HepG2 (cell line): ENCODE results near the gene NXT1. TPM values are rescaled to one million over a fixed set of nuclear protein-coding genes. Genes with fewer than 3 reads are reported as not detected.

Experiments
- AKAP8 ChIP-seq: sonication (generic); formaldehyde crosslinking; IDR thresholded peaks from 2 replicates; pipeline ENCODE4 v1.5.1; 2020; ENCODE audit warnings: mild to moderate bottlenecking, missing genetic modification reagents
- CREB1 ChIP-seq, 2 experiments: fragments of 450-650 bp in 1 of 2; IDR thresholded peaks; 2 replicates each; pipeline ENCODE4 v1.6.1; 2016 to 2017; ENCODE audit warnings: control low read depth in 1 of 2, mild to moderate bottlenecking in 1 of 2, missing compliant biosample characterization in 1 of 2, missing genetic modification characterization in 1 of 2
- HDAC1 ChIP-seq: sonication (generic); formaldehyde crosslinking; IDR thresholded peaks from 2 replicates; pipeline ENCODE4 v1.5.1; 2020; ENCODE audit warnings: mild to moderate bottlenecking, missing genetic modification reagents
- MAFG ChIP-seq: sonication (generic); formaldehyde crosslinking; IDR thresholded peaks from 2 replicates; pipeline ENCODE4 v1.5.1; 2020; ENCODE audit warnings: mild to moderate bottlenecking, missing genetic modification reagents
- NFIB ChIP-seq: sonication (generic); formaldehyde crosslinking; IDR thresholded peaks from 2 replicates; pipeline ENCODE4 v1.9.0; 2021; ENCODE audit warnings: missing genetic modification reagents, mild to moderate bottlenecking, borderline replicate concordance
- NR3C1 ChIP-seq: sonication (generic); formaldehyde crosslinking; IDR thresholded peaks from 2 replicates; pipeline ENCODE4 v1.4.0; 2020; ENCODE audit warnings: missing genetic modification reagents
- SP1 ChIP-seq, 2 experiments: fragments of 450-650 bp in 1 of 2; sonication (generic) in 1 of 2; formaldehyde crosslinking in 1 of 2; IDR thresholded peaks; 2 replicates each; pipeline versions ENCODE4 v1.4.0 to v1.6.1; 2016 to 2020; ENCODE audit warnings: missing genetic modification reagents in 1 of 2
- ZNF331 ChIP-seq: sonication (generic); formaldehyde crosslinking; IDR thresholded peaks from 2 replicates; pipeline ENCODE4 v1.4.0; 2020; ENCODE audit warnings: missing genetic modification reagents
- ZNF34 ChIP-seq: sonication (generic); formaldehyde crosslinking; IDR thresholded peaks from 2 replicates; pipeline ENCODE4 v1.4.0; 2020; ENCODE audit warnings: mild to moderate bottlenecking, missing genetic modification reagents, borderline replicate concordance
- ZNF430 ChIP-seq: sonication (generic); formaldehyde crosslinking; IDR thresholded peaks from 2 replicates; pipeline ENCODE4 v1.9.0; 2021; ENCODE audit warnings: mild to moderate bottlenecking, missing genetic modification reagents
- ZSCAN20 ChIP-seq: sonication (generic); formaldehyde crosslinking; IDR thresholded peaks from 2 replicates; pipeline ENCODE4 v1.4.0; 2020; ENCODE audit warnings: missing genetic modification reagents, mild to moderate bottlenecking, borderline replicate concordance
- ZSCAN22 ChIP-seq: sonication (generic); formaldehyde crosslinking; IDR thresholded peaks from 2 replicates; pipeline ENCODE4 v1.4.0; 2020; ENCODE audit warnings: mild to moderate bottlenecking, missing genetic modification reagents
- polyA plus RNA-seq, 8 experiments: library from polyadenylated mRNA; depleted of rRNA in 3 of 8; stranded (reverse) in 7 of 8; unstranded in 1 of 8; fragments of >200 nt; fragmentation: Illumina TruSeq in 4 of 8; extraction: Trizol in 4 of 8; gene quantifications; 2 replicates each; pipeline versions ENCODE4 v1.2.1 to v1.2.3, GENCODE V29; 2011 to 2016; ENCODE audit warnings: low read depth in 4 of 8, missing spikeins in 1 of 8, mixed read lengths in 1 of 8; ENCODE audit not compliant: insufficient read depth in 1 of 8
- total RNA-seq, 5 experiments: library from RNA; depleted of rRNA; stranded (reverse); fragments of >200 nt; fragmentation: Illumina TruSeq; extraction: Trizol; gene quantifications; 2 replicates each; pipeline ENCODE4 v1.2.3, GENCODE V29; 2016; ENCODE audit warnings: low read depth in 1 of 5
- TF ChIP-seq, protein P1 (sequence below): sonication (generic); formaldehyde crosslinking; IDR thresholded peaks from 2 replicates; pipeline ENCODE4 v1.4.0; 2020; ENCODE audit warnings: missing genetic modification reagents
- TF ChIP-seq, protein P2 (sequence below): sonication (generic); formaldehyde crosslinking; IDR thresholded peaks from 2 replicates; pipeline ENCODE4 v1.5.1; 2020; ENCODE audit warnings: mild to moderate bottlenecking, missing genetic modification reagents, moderate library complexity
- TF ChIP-seq, protein P3 (sequence below): sonication (generic); formaldehyde crosslinking; IDR thresholded peaks from 2 replicates; pipeline ENCODE4 v1.4.0; 2020; ENCODE audit warnings: missing genetic modification reagents, low read depth, mild to moderate bottlenecking, borderline replicate concordance
- TF ChIP-seq, protein P4 (sequence below): sonication (generic); formaldehyde crosslinking; IDR thresholded peaks from 2 replicates; pipeline ENCODE4 v1.8.1; 2023; ENCODE audit warnings: mild to moderate bottlenecking, missing genetic modification reagents
- TF ChIP-seq, protein P5 (sequence below): sonication (generic); formaldehyde crosslinking; IDR thresholded peaks from 2 replicates; pipeline ENCODE4 v1.4.0; 2020; ENCODE audit warnings: missing genetic modification reagents

Gene NXT1
- total and polyA plus RNA-seq, 2 of the 13 experiments (the other 11 are each of a cell fraction or from before 2014, with no cell fraction given), result 35.6 to 65.9 TPM

DNA sequence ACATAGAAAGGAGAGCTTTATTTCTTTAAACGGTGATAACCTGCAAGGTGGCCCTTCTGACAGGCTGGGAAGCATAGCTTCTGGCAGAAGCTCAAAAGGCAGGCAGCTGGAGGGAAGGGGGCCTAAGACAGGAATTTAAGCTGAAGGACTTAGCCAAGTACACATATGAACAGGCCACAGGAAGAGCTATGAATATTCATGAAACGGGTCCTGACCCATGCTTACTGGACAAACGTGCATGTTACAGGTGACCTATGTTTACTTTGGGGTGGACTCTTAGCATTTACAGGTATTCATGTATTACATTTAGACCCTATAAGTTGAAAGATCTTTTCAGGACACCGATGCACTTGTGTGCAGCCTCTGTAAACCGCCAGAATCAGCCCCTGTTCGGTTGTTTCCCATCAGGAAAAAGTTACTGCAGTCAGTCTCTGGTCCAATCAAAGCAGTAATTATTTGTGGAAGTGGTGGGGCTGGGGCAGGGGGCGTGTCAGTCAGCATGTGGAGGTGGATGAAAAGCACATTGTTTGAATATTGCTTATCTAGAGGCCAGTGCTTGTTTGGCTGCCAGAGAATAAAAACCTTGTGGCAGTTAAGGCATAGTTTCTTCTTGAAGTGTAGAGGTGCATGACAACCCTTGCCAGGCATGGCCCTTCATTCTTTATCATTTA is 8.5 kb downstream of the NXT1 start (continued):
- TF ChIP-seq, protein P1, sequence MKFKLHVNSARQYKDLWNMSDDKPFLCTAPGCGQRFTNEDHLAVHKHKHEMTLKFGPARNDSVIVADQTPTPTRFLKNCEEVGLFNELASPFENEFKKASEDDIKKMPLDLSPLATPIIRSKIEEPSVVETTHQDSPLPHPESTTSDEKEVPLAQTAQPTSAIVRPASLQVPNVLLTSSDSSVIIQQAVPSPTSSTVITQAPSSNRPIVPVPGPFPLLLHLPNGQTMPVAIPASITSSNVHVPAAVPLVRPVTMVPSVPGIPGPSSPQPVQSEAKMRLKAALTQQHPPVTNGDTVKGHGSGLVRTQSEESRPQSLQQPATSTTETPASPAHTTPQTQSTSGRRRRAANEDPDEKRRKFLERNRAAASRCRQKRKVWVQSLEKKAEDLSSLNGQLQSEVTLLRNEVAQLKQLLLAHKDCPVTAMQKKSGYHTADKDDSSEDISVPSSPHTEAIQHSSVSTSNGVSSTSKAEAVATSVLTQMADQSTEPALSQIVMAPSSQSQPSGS (CRISPR knock-in tag), result no peak
- TF ChIP-seq, protein P2, sequence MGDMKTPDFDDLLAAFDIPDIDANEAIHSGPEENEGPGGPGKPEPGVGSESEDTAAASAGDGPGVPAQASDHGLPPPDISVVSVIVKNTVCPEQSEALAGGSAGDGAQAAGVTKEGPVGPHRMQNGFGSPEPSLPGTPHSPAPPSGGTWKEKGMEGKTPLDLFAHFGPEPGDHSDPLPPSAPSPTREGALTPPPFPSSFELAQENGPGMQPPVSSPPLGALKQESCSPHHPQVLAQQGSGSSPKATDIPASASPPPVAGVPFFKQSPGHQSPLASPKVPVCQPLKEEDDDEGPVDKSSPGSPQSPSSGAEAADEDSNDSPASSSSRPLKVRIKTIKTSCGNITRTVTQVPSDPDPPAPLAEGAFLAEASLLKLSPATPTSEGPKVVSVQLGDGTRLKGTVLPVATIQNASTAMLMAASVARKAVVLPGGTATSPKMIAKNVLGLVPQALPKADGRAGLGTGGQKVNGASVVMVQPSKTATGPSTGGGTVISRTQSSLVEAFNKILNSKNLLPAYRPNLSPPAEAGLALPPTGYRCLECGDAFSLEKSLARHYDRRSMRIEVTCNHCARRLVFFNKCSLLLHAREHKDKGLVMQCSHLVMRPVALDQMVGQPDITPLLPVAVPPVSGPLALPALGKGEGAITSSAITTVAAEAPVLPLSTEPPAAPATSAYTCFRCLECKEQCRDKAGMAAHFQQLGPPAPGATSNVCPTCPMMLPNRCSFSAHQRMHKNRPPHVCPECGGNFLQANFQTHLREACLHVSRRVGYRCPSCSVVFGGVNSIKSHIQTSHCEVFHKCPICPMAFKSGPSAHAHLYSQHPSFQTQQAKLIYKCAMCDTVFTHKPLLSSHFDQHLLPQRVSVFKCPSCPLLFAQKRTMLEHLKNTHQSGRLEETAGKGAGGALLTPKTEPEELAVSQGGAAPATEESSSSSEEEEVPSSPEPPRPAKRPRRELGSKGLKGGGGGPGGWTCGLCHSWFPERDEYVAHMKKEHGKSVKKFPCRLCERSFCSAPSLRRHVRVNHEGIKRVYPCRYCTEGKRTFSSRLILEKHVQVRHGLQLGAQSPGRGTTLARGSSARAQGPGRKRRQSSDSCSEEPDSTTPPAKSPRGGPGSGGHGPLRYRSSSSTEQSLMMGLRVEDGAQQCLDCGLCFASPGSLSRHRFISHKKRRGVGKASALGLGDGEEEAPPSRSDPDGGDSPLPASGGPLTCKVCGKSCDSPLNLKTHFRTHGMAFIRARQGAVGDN (CRISPR knock-in tag), result no peak
- TF ChIP-seq ZSCAN22 (CRISPR knock-in tag) (no peak), AKAP8 (CRISPR knock-in tag) (no peak), MAFG (CRISPR knock-in tag) (no peak), ZSCAN20 (CRISPR knock-in tag) (no peak), NR3C1 (CRISPR knock-in tag) (no peak), HDAC1 (0 out of 2 replicates have a peak, but pooled peaks have one; percentile 25), SP1 (IDR thresholded peaks at IDR 0.05) (no peak), SP1 (CRISPR knock-in tag; IDR thresholded peaks at IDR 0.05) (0 out of 2 replicates have a peak, but pooled peaks have one; percentile 11), CREB1 (IDR thresholded peaks at IDR 0.05) (no peak), CREB1 (CRISPR knock-in tag; IDR thresholded peaks at IDR 0.05) (no peak), ZNF430 (CRISPR knock-in tag) (peak; percentile 63; the same call in 1 of the 2 replicates), ZNF34 (CRISPR knock-in tag) (no peak), ZNF331 (CRISPR knock-in tag) (0 out of 2 replicates have a peak, but pooled peaks have one; percentile 4), NFIB (CRISPR knock-in tag) (no peak)
- TF ChIP-seq, protein P3, sequence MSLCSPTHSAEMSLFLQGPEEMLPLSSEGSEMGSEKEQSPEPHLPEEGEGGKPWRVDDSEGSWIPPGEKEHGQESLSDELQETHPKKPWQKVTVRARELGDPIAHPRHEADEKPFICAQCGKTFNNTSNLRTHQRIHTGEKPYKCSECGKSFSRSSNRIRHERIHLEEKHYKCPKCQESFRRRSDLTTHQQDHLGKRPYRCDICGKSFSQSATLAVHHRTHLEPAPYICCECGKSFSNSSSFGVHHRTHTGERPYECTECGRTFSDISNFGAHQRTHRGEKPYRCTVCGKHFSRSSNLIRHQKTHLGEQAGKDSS (CRISPR knock-in tag), result 0 out of 2 replicates have a peak, but pooled peaks have one; percentile 9
- TF ChIP-seq, protein P4, sequence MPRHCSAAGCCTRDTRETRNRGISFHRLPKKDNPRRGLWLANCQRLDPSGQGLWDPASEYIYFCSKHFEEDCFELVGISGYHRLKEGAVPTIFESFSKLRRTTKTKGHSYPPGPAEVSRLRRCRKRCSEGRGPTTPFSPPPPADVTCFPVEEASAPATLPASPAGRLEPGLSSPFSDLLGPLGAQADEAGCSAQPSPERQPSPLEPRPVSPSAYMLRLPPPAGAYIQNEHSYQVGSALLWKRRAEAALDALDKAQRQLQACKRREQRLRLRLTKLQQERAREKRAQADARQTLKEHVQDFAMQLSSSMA (CRISPR knock-in tag), result 0 out of 2 replicates have a peak, but pooled peaks have one; percentile 61
- TF ChIP-seq, protein P5, sequence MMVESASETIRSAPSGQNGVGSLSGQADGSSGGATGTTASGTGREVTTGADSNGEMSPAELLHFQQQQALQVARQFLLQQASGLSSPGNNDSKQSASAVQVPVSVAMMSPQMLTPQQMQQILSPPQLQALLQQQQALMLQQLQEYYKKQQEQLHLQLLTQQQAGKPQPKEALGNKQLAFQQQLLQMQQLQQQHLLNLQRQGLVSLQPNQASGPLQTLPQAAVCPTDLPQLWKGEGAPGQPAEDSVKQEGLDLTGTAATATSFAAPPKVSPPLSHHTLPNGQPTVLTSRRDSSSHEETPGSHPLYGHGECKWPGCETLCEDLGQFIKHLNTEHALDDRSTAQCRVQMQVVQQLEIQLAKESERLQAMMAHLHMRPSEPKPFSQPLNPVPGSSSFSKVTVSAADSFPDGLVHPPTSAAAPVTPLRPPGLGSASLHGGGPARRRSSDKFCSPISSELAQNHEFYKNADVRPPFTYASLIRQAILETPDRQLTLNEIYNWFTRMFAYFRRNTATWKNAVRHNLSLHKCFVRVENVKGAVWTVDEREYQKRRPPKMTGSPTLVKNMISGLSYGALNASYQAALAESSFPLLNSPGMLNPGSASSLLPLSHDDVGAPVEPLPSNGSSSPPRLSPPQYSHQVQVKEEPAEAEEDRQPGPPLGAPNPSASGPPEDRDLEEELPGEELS (CRISPR knock-in tag), result peak; percentile 52
